ENCODE measurements around the gene AFTPH. TPM values are rescaled to one million over a fixed set of nuclear protein-coding genes. Genes with fewer than 3 reads are reported as not detected.

Gene AFTPH
- total RNA-seq, 1 donor from 2014 or later: 58.0 TPM

DNA sequence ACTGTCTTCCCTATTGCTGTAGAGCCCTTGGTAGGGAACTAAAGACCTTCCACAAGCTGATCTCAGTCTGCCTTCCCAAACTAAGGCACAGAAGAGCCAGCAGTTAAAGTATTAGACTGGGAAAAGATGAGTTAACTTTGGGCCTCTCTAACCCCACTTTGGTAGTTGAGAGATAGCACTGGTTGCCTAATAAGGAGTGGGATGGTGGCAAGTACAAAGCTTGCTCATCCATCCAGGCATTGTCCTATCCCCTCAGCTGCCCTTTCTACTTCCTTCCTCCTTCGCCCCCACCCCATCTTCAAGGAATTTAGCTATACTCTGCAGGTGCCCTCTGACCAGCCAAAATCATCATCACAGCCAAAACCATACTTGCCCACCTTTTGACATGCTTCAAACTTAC lies 22.2 kb upstream of the AFTPH start:
- Histone ChIP-seq H3K27ac (no peak overlapping the region), H3K4me3 (no peak overlapping the region), H3K27me3 (no peaks in the 10 kb centered on the region), H3K36me3 (no peaks in the 10 kb centered on the region), H3K9me3 (no peaks in the 10 kb centered on the region), H3K4me1 (no peaks in the 10 kb centered on the region)
- DNase-seq (ENCODE audit: low spot score in 2 of 2): no peak
- intact Hi-C loops (cut with DNase I): no loop called here
- TF ChIP-seq, protein P1, sequence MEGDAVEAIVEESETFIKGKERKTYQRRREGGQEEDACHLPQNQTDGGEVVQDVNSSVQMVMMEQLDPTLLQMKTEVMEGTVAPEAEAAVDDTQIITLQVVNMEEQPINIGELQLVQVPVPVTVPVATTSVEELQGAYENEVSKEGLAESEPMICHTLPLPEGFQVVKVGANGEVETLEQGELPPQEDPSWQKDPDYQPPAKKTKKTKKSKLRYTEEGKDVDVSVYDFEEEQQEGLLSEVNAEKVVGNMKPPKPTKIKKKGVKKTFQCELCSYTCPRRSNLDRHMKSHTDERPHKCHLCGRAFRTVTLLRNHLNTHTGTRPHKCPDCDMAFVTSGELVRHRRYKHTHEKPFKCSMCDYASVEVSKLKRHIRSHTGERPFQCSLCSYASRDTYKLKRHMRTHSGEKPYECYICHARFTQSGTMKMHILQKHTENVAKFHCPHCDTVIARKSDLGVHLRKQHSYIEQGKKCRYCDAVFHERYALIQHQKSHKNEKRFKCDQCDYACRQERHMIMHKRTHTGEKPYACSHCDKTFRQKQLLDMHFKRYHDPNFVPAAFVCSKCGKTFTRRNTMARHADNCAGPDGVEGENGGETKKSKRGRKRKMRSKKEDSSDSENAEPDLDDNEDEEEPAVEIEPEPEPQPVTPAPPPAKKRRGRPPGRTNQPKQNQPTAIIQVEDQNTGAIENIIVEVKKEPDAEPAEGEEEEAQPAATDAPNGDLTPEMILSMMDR (IDR thresholded peaks at IDR 0.05): no peak

DNA sequence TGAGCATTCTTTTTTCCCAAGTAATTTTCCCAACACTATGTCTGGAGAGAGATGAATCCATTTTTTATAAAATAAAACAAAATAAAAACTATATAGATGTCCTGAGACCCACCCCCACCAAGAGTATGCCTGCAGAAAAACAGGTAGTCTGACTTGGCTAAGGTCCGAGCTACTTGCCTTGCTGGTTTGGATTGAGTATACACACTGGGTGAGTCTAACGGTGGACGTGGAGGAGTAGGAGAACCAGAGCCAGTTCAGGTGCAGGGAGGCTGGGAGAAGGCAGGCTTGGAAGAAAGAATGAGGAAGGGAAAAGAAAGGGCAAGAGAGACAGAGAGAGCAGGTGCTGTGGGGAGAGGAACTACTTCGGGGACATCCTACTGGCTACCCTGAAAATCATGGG lies 21.3 kb upstream of the AFTPH start:
- intact Hi-C loops (cut with DNase I): no loop called here
- no peak overlapping the region for H3K4me3 ChIP-seq
- DNase-seq (ENCODE audit: low spot score in 2 of 2): no peak
- TF ChIP-seq, protein P1 (IDR thresholded peaks at IDR 0.05): no peak
- H3K27me3 ChIP-seq: no peaks in the 10 kb centered on the region
- no peaks in the 10 kb centered on the region for H3K4me1 ChIP-seq
- no peaks in the 10 kb centered on the region for H3K9me3 ChIP-seq
- no peak overlapping the region for H3K27ac ChIP-seq
- no peaks in the 10 kb centered on the region for H3K36me3 ChIP-seq

DNA sequence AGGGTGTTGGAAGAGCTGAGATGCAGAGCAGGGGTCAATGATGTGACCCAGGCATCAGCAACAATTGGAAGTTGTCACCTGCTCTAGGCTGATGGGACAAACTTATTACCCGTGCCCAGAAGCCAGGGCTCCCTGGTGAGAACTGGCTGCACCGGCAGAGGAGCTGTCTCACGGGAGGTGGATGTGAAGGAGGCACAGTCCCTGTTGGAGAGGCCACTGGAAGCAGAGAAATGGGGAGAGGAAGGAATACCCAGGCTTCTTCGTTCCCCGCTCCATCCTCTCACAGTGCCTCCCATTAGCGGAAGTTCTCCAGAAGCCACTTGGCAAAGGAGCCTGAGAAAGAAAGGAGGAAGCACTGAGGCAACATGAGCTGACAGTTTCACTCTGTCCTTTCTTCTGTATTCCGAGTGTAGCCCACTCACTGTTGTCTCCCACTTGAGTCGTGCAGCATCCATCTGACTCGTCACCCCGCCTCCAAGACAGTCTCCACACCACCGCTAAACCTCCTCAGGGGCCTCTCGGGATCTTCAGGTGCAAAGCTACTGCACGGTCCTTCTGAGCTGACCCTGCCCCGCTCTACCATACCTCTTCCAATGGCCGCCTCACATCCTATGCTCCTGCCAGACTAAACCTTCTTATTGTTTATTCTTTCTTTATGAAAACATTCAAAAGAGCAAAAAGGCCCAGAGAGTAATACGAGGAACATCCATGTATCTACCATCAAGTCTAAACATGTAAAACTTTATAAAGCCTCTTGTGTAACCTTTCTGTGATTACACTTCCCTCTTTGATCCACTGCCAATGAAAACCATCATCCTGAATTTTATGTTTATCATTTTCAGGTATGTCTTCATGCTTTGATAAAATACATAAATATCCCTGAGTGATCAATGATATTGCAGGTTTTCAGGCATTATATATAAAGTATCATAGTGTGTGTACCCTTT lies 19.1 kb upstream of the AFTPH start:
- intact Hi-C loops (cut with DNase I): no loop called here
- TF ChIP-seq, protein P1 (IDR thresholded peaks at IDR 0.05): no peak
- Histone ChIP-seq H3K27me3 (no peaks in the 10 kb centered on the region), H3K36me3 (no peaks in the 10 kb centered on the region), H3K4me1 (no peaks in the 10 kb centered on the region), H3K9me3 (no peaks in the 10 kb centered on the region), H3K4me3 (no peak overlapping the region), H3K27ac (no peak overlapping the region)
- DNase-seq (ENCODE audit: low spot score in 2 of 2): no peak

DNA sequence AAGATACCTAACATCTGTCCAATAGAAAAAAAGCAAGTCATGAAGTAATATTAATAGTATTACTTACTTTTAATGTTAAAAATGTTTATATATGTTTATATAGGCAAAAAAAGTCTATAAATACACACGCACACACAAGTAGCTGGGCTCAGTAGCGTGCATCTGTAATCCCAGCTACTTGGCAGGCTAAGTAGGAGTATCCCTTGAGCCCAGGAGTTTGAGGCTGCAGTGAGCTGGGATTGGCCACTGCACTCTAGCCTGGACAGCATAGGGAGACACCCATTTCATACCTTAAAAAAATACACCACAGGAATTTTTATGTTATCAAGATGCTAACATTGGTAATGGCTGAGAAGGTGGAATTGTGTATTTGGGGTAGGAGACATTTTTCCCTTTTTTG lies 17.4 kb upstream of the AFTPH start:
- H3K27ac ChIP-seq: no peak overlapping the region
- no peak for DNase-seq (ENCODE audit: low spot score in 2 of 2)
- TF ChIP-seq, protein P1 (IDR thresholded peaks at IDR 0.05): no peak
- H3K27me3 ChIP-seq: no peaks in the 10 kb centered on the region
- H3K4me3 ChIP-seq: no peak overlapping the region
- intact Hi-C loops (cut with DNase I): no loop called here
- no peaks in the 10 kb centered on the region for H3K4me1 ChIP-seq
- no peaks in the 10 kb centered on the region for H3K9me3 ChIP-seq
- H3K36me3 ChIP-seq: no peaks in the 10 kb centered on the region

DNA sequence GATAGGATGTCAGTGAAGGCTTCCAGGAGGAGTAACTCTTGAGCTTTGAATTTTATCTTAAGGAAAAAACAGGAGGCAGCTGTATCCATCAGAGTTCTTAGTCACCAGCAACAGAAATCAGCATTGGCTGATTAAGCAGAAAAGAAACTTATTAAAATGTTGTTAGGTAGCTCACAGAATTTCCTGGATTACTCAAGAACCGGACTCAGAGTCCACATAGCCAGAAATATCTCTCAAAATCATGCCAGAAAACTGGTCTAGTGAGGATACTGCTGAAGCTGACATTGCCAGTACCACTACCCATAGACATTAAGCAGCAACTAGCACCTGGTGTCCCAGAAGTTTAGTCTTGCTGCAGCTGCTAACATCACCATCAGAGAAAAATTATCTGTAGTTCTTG lies 10.1 kb upstream of the AFTPH start:
- intact Hi-C loops (cut with DNase I): no loop called here
- no peaks in the 10 kb centered on the region for H3K9me3 ChIP-seq
- TF ChIP-seq, protein P1 (IDR thresholded peaks at IDR 0.05): no peak

More for the DNA sequence above, 10.1 kb upstream of the AFTPH start:
- Histone ChIP-seq H3K27me3 (no peaks in the 10 kb centered on the region), H3K4me3 (no peak overlapping the region), H3K36me3 (no peaks in the 10 kb centered on the region), H3K4me1 (no peaks in the 10 kb centered on the region), H3K27ac (no peak overlapping the region)
- no peak for DNase-seq (ENCODE audit: low spot score in 2 of 2)
